ENCODE results near the gene UQCC5.

UQCC5 gene

DNA sequence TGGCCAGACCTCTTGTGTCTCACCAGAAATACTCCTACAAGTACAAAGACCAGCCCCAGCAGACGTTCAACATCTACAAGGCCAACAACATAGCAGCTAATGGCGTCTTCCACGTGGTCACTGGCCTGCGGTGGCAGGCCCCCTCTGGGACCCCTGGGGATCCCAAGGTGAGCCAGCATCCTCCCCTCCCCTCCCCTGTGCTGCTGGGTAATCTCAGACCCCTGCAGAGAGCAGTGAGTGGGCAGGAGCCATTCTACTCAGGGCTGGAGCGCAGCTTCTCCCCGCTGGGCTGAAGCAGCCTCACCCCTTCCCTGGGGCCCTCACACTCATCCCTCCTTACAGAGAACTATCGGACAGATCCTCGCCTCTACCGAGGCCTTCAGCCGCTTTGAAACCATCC, 31.4 kb upstream of the UQCC5 start:
- DNase-seq, result no peak

- DNase-seq, result no peak
These were observed 30.0 kb upstream of the UQCC5 start for GRCh38 chr3:52506266-52506966.

DNA sequence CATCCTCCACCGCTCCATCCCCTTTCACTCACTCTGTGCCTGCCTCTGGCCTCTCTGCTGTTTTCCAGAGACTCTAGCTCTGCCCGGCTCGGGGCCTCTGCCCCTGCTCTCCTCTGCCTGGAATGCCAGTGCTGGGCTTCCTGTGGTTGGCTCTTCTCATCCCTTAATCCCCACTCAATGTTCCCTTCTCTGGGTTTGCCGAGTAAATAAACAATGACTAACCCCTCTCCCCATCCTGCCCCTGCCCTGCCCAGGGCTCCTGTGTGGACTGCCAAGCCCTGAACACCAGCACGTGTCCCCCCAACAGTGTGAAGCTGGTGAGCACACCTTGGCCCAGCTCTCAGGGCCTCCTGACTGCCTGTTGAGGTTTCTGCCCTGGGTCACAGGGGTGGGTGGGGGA, 29.0 kb upstream of the UQCC5 start:
- DNase-seq, result no peak

GRCh38 chr3:52509753-52510328, 26.6 kb upstream of the UQCC5 start:
- DNase-seq, result no peak

- no peak for DNase-seq
These were observed 24.9 kb upstream of the UQCC5 start for GRCh38 chr3:52511509-52511908.

DNA sequence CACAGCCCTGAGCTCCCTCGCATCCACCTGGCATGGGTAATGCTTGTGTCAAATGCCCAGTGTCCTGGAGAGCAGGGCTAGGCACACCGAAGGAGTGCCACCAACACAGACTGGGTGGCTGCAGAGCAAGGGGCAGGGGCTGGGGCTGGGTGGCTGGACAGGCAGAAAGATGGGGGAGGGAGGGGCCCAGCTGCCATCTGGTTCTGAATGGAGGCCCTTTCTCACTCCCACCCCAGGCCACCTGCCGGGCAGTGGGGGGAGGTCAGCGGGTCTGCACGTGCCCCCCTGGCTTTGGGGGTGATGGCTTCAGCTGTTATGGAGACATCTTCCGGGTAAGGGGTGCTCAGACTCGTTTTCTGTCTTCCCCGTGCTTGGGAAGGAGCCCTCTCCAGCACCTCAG, 24.3 kb upstream of the UQCC5 start:
- no peak for DNase-seq

GRCh38 chr3:52512727-52513126, 23.7 kb upstream of the UQCC5 start:
- no peak for DNase-seq

GRCh38 chr3:52513281-52513680, 23.1 kb upstream of the UQCC5 start:
- no peak for DNase-seq

DNA sequence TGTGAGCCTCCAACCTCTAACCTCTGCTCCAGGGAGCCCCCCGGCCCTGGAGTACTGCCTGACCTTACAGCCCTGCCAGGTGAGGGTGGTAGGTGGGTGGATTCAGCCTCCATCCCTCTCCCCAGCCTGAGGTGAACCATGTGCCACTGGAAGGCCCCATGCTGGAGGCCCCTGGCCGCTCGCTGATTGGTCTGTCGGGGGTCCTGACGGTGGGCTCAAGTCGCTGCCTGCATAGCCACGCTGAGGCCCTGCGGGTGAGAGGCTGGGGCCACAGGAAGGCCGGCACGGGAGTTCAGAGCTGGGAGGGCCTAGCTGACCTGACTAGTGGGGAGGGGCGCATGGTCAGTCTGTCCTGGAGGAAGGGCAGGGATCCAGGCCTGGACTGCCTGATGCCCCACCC, 21.8 kb upstream of the UQCC5 start:
- no peak for DNase-seq

GRCh38 chr3:52515192-52515591, 21.2 kb upstream of the UQCC5 start:
- no peak for DNase-seq

DNA sequence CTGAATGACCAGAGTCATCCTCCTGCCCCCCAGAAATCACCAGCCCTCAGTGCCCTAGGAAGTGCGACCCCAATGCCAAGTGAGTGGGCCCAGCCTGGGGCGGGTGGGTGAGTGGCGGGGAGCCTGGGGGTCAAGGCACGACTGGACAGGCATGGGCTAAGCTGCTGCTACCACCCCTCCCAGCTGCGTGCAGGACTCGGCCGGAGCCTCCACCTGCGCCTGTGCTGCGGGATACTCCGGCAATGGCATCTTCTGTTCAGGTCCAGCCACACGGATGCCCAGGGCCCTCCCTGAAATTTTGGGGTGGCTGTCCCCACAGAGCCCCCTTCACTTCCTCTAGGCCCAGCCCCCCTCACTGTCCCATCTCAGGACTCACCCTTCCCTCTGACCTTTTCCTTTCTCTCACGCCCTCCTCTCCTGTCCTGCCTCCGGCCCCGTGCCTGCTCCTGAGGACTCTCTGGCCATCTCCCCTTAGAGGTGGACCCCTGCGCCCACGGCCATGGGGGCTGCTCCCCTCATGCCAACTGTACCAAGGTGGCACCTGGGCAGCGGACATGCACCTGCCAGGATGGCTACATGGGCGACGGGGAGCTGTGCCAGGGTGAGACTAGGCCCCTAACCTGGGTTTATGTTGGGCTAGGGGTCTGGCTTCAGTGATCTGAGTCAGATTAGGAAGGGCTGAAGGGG, 19.8 kb upstream of the UQCC5 start:
- DNase-seq, result no peak

GRCh38 chr3:52517796-52518722, 18.3 kb upstream of the UQCC5 start:
- no peak for DNase-seq

- DNase-seq, result no peak
These were observed 17.5 kb upstream of the UQCC5 start for GRCh38 chr3:52518723-52519444.

GRCh38 chr3:52519445-52520140, 16.8 kb upstream of the UQCC5 start:
- DNase-seq, result no peak

DNA sequence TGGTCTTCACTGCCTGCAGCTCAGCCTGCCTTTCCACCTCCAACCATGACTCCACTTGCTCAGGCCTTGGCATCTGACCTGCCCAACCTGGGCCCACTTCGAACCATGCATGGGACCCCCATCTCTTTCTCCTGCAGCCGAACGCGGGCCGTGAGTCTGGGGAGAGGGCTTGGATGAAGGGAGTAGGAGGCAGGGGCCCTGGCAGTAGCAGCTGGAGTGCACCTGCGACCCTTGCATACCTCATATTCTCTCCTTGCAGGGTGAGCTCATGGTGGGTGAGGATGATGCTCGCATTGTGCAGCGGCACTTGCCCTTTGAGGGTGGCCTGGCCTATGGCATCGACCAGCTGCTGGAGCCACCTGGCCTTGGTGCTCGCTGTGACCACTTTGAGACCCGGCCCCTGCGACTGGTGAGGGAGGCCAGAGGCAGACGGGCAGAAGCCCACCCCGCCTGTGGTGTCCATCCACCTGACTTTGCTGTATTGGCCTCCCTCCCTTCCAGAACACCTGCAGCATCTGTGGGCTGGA, 16.2 kb upstream of the UQCC5 start:
- DNase-seq, result no peak

DNA sequence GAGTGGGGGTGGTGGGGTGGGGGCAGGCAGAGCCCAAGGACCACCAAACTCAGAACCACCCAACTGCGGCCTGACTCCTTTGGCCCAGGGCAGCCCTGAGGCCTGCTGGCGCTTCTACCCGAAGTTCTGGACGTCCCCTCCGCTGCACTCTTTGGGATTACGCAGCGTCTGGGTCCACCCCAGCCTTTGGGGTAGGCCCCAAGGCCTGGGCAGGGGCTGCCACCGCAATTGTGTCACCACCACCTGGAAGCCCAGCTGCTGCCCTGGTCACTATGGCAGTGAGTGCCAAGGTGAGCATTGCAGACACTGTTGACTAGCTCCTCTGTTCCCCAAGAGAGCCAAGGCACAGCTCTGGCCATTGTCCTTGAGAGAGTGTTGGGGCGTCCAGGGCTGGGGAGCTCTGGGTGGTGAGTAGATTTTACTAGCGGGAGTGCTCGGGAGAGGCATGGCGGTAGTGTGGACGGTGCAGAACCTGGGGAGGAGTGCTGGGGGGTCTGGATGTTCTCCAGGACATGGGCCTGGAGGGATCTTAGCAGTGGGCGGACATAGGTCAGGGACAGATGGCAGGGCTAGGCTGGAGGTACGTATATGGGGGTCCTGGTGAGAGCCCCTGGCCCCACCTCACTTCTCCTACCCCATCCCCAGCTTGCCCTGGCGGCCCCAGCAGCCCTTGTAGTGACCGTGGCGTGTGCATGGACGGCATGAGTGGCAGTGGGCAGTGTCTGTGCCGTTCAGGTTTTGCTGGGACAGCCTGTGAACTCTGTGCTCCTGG, 15.5 kb upstream of the UQCC5 start:
- no peak for DNase-seq

- DNase-seq, result no peak
These were observed 14.9 kb upstream of the UQCC5 start for GRCh38 chr3:52521488-52521824.

- no peak for DNase-seq
These were observed 14.3 kb upstream of the UQCC5 start for GRCh38 chr3:52521881-52522650.

DNA sequence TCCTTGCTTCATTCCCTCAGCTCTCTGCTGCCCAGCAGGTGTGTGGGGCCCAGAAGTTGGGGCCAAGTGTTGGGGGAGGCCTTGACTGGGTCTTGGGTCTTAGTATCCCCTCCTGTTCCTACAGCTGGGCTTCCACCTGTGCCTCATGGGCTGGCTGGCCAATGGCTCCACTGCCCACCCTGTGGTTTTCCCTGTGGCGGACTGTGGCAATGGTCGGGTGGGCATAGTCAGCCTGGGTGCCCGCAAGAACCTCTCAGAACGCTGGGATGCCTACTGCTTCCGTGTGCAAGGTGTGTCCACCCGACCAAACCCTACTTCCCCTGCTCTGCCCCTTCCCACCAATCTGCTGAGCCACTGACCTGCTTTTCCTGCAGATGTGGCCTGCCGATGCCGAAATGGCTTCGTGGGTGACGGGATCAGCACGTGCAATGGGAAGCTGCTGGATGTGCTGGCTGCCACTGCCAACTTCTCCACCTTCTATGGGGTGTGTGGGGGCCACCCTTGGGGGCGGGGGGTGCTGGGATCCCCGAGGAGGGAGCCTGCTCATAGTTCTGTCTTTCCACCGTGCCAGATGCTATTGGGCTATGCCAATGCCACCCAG, 13.7 kb upstream of the UQCC5 start:
- no peak for DNase-seq

Data from NCI-H2081 treated with DMSO at 0.1 percent for 48 hours (cell line).